ENCODE results near the gene ABR. TPM values are rescaled to one million over a fixed set of nuclear protein-coding genes. Genes with fewer than 3 reads are reported as not detected.

The ABR gene
- total RNA-seq, 4 donors from 2014 or later, result 78.0 to 208 (median 106) TPM

DNA sequence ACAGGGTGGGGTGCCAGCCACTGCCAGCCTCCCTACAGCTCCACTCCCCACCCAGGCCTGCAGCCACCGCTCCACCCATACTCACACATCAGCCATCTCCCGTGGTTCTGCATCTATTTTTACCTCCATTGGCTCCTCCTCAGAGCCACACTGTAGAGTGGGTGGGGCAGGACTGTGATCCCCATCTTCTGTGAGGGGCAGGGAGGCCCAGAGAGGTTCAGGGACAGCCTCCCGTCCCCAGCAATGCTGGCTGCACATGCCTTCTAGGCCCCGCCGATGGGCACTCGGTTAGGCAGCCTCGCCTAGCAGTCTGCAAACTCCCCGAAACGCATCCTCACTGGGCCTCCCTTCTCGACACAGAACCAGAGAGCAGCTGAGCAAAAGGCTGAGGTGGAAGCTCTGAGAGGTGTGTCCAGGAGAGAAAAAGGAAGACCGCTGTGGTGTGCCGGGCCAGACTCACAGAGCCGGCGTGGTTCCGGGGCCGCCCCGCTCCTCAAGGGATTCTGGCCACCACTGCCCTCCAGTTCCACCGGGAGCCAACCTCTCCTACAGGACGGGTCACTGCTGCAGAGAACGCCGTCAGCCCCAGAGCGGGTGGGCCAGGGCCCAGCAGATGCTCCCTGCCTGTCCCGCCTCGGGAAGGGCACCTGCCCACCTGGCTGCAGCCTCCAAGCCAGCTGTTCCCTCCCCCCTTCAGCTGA is 71.9 kb downstream of the ABR start:
- Histone ChIP-seq H3K36me3 (peaks cover 5% of the 10 kb centered on the region), H3K9me3 (no peaks in the 10 kb centered on the region), H3K27me3 (no peaks in the 10 kb centered on the region), H3K4me1 (peaks cover 70% of the 10 kb centered on the region), H3K27ac (peak overlapping the region; percentile 94), H3K4me3 (peak overlapping the region; percentile 88)
- DNase-seq (ENCODE audit: low spot score in 2 of 2), result no peak
- no peak for TF ChIP-seq POLR2AphosphoS5 (IDR thresholded peaks at IDR 0.05)
- TF ChIP-seq, protein P1, sequence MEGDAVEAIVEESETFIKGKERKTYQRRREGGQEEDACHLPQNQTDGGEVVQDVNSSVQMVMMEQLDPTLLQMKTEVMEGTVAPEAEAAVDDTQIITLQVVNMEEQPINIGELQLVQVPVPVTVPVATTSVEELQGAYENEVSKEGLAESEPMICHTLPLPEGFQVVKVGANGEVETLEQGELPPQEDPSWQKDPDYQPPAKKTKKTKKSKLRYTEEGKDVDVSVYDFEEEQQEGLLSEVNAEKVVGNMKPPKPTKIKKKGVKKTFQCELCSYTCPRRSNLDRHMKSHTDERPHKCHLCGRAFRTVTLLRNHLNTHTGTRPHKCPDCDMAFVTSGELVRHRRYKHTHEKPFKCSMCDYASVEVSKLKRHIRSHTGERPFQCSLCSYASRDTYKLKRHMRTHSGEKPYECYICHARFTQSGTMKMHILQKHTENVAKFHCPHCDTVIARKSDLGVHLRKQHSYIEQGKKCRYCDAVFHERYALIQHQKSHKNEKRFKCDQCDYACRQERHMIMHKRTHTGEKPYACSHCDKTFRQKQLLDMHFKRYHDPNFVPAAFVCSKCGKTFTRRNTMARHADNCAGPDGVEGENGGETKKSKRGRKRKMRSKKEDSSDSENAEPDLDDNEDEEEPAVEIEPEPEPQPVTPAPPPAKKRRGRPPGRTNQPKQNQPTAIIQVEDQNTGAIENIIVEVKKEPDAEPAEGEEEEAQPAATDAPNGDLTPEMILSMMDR (IDR thresholded peaks at IDR 0.05), result no peak
- 27% methylated on average over 19 of the region's 24 CpGs for WGBS

DNA sequence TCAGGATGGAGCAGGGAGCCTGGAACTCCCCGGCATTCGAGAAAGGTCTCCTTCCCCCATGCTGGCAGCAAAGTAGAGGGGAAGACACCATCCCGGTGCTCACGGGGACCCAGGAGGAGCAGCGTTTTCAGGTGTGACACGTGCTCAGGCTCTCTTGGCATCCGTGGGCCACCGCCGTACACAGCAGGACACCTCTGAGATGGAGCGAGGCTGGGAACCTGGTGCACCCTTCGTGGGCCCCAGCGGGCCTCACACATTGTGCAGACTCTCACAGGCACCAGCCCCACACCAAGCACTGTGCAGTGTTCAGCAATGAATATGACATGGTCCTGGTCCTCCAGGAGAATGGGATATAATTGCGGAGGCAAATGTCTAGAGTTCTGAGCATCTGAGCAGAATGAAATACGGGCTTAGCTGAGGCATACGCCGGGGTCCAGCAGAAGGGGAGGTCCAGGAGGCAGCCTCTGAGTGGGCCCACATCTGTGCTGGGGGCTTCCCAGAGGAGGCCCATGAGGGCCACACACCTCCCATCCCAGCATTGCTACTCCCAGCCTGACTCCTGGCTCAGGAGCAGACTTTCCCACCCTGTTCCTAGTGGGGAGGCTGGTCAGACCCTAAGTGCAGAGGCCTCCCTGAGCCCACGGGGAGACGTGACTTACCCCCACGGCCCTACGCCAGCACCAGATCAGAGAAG is 72.6 kb downstream of the ABR start:
- no peak for DNase-seq (ENCODE audit: low spot score in 2 of 2)
- Histone ChIP-seq H3K36me3 (peaks cover 5% of the 10 kb centered on the region), H3K27me3 (no peaks in the 10 kb centered on the region), H3K27ac (peak overlapping the region; percentile 94), H3K4me1 (peaks cover 68% of the 10 kb centered on the region), H3K9me3 (no peaks in the 10 kb centered on the region), H3K4me3 (peak overlapping the region; percentile 88)
- 63% methylated on average over 8 of the region's 20 CpGs for WGBS
- TF ChIP-seq, protein P1 (IDR thresholded peaks at IDR 0.05), result no peak
- TF ChIP-seq POLR2A (IDR thresholded peaks at IDR 0.05), result no peak
- no peak for TF ChIP-seq POLR2AphosphoS5 (IDR thresholded peaks at IDR 0.05)
- TF ChIP-seq EP300 (IDR thresholded peaks at IDR 0.05), result no peak

DNA sequence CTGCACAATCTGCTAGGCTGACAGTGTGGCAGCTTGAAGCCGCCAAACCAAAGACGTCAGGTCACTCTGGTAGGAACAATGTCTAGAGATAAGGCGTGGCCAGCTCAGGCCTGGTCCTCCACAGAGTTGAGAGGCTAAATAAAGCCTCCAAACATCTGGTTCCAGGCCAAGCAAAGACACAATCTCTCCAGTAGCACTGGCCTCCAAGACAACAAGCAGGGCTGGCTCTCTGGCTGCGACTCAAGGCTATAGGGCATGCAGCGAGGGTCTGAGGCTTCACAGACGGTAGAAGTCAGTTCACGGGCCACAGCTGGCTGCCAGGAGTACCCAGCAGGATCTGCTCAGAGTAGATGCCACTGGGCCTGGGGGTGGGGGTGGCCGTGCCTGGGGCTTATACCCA is 75.6 kb downstream of the ABR start:
- TF ChIP-seq, protein P1 (IDR thresholded peaks at IDR 0.05), result no peak
- TF ChIP-seq POLR2A (IDR thresholded peaks at IDR 0.05) (no peak), POLR2AphosphoS5 (IDR thresholded peaks at IDR 0.05) (no peak), EP300 (IDR thresholded peaks at IDR 0.05) (no peak)
- no peaks in the 10 kb centered on the region for H3K27me3 ChIP-seq
- no peak for DNase-seq (ENCODE audit: low spot score in 2 of 2)
- WGBS, result 77% methylated on average over 3 of the region's 8 CpGs
- no peak overlapping the region for H3K4me3 ChIP-seq
- no peak overlapping the region for H3K27ac ChIP-seq
- peaks cover 37% of the 10 kb centered on the region for H3K4me1 ChIP-seq
- no peaks in the 10 kb centered on the region for H3K9me3 ChIP-seq
- peaks cover 21% of the 10 kb centered on the region for H3K36me3 ChIP-seq

DNA sequence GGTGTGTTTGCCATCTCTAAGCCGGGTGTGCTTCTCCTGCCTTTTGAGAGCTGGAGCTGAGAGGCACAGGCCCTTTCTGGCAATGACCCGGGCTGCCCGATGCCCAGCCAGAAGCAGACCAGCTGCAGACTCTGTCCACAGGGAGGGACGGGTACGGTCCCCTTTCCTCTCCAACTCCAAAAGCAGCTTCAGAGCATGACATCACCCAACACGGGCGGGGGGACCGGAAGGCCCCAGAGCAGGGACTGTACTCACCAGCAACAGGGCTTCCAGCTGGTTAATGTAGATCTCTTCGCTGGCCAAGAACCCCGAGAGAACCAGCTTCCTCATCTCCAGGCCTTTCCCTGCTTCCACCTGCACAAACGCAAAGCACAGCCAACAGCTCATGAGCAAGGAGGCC is 79.4 kb downstream of the ABR start:
- Histone ChIP-seq H3K27me3 (no peaks in the 10 kb centered on the region), H3K4me1 (peaks cover 42% of the 10 kb centered on the region), H3K4me3 (no peak overlapping the region), H3K27ac (no peak overlapping the region), H3K9me3 (no peaks in the 10 kb centered on the region), H3K36me3 (peaks cover 23% of the 10 kb centered on the region)
- no peak for TF ChIP-seq POLR2A (IDR thresholded peaks at IDR 0.05)
- TF ChIP-seq, protein P1 (IDR thresholded peaks at IDR 0.05), result no peak
- no peak for TF ChIP-seq EP300 (IDR thresholded peaks at IDR 0.05)
- no peak for DNase-seq (ENCODE audit: low spot score in 2 of 2)
- 81% methylated on average over 11 of the region's 11 CpGs for WGBS

DNA sequence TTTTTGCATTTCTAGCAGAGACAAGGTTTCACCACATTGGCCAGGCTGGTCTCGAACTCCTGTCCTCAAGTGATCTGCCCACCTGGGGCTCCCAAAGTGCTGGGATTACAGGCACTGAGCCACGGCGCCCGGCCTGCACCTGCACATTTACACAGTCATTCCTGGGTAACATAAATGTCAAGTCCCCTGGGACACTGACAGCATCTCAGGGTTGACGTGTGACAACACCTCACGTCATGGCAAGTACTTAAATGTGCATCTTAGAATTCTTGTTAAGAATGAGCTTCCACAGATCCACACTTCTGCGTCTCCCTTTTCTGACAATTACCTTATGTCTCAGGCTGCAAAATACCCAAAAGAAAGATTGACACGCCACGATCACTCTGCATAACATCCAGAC is 80.5 kb downstream of the ABR start:
- Histone ChIP-seq H3K27me3 (no peaks in the 10 kb centered on the region), H3K36me3 (peaks cover 26% of the 10 kb centered on the region), H3K4me3 (no peak overlapping the region), H3K4me1 (peaks cover 46% of the 10 kb centered on the region), H3K27ac (no peak overlapping the region), H3K9me3 (no peaks in the 10 kb centered on the region)
- 89% methylated on average over 9 of the region's 9 CpGs for WGBS
- TF ChIP-seq POLR2AphosphoS5 (IDR thresholded peaks at IDR 0.05), result no peak
- TF ChIP-seq, protein P1 (IDR thresholded peaks at IDR 0.05), result no peak
- TF ChIP-seq EP300 (IDR thresholded peaks at IDR 0.05), result no peak
- TF ChIP-seq POLR2A (IDR thresholded peaks at IDR 0.05), result no peak
- DNase-seq (ENCODE audit: low spot score in 2 of 2), result no peak

Data from suprapubic skin (tissue), 4 donors.